BLaER1 (cell line): Measurements from ENCODE around the gene NFATC1.
"Not testable (repeated sequence)": the region's sequence is repeated elsewhere in the genome, so short reads cannot be mapped to it uniquely, and the experiment has no call there.

Source experiments
- H3K27ac ChIP-seq: shearing (Covaris generic); formaldehyde crosslinking; 2 replicates; pipeline ENCODE4 v1.8.1; 2022
- H3K27me3 ChIP-seq: shearing (Covaris generic); formaldehyde crosslinking; 2 replicates; pipeline ENCODE4 v1.8.1; 2022
- H3K36me3 ChIP-seq: shearing (Covaris generic); formaldehyde crosslinking; 2 replicates; pipeline ENCODE4 v1.8.1; 2022
- H3K4me1 ChIP-seq: shearing (Covaris generic); formaldehyde crosslinking; 2 replicates; pipeline ENCODE4 v1.8.1; 2022
- H3K4me2 ChIP-seq: shearing (Covaris generic); formaldehyde crosslinking; 2 replicates; pipeline ENCODE4 v1.8.1; 2022
- H3K4me3 ChIP-seq: shearing (Covaris generic); formaldehyde crosslinking; 2 replicates; pipeline ENCODE4 v1.8.1; 2022
- H3K9ac ChIP-seq: shearing (Covaris generic); formaldehyde crosslinking; 2 replicates; pipeline ENCODE4 v1.8.1; 2022
- H3K9me3 ChIP-seq: shearing (Covaris generic); formaldehyde crosslinking; 2 replicates; pipeline ENCODE4 v1.8.1; 2022
- H4K20me1 ChIP-seq: shearing (Covaris generic); formaldehyde crosslinking; 2 replicates; pipeline ENCODE4 v1.8.1; 2022
- Cebpa-rat ChIP-seq: shearing (Covaris generic); IDR thresholded peaks from 2 replicates; pipeline ENCODE4 v1.8.1; 2022

NFATC1 gene

GRCh38 chr18:79495591-79496071 lies 99.9 kb downstream of the NFATC1 start:
- Histone ChIP-seq H3K4me3 (peak overlapping the region; percentile 58), H3K36me3 (peaks cover 37% of the 10 kb centered on the region), H3K4me2 (peak overlapping the region; percentile 90), H3K27me3 (no peaks in the 10 kb centered on the region), H3K9ac (peak overlapping the region; percentile 74), H4K20me1 (no peaks in the 10 kb centered on the region), H3K27ac (peak overlapping the region; percentile 87), H3K9me3 (peaks cover 27% of the 10 kb centered on the region), H3K4me1 (peaks cover 75% of the 10 kb centered on the region)
- no peak for TF ChIP-seq Cebpa-rat

DNA sequence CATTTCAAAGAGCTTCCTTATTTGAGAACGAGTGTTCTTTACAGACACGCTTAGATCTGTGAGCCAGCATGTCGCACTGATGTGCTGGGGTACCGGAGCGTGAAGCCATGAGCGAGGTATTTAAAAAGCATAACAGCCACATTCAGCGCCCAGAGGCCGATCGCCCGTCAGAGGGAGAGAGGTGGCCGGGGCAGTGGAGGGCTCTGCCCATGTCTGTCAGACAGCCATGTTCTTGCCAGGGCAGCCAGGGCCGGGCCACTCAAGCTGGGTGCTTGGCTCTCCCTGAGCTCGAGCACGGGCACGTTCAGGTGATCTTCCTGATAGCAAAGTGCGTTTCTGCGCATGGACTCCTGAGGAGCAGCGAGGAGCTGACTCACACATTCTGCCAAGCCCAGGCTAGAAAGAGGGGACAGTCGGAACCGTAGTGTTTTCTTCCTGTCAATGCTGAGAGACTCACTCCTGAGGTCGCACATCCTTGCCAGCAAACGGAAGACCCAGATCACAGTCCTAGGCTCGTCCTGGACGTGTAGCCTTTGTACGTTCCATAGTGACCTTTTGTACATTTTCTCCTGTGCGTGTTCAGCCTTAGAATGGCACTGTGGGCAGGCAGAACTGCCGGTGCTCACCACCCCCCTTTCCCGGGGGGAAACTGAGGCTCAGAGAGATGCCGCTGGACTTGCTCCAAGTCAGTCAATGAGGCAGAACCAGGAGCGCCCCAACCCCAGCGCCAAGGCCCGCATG lies 100.7 kb downstream of the NFATC1 start:
- peaks cover 67% of the 10 kb centered on the region for H3K4me1 ChIP-seq
- H3K9me3 ChIP-seq, result peaks cover 27% of the 10 kb centered on the region
- H3K9ac ChIP-seq, result peak overlapping the region; percentile 74
- H4K20me1 ChIP-seq, result no peaks in the 10 kb centered on the region
- H3K27ac ChIP-seq, result peak overlapping the region; percentile 87
- TF ChIP-seq Cebpa-rat, result no peak
- H3K36me3 ChIP-seq, result peaks cover 34% of the 10 kb centered on the region
- peak overlapping the region; percentile 90 for H3K4me2 ChIP-seq
- peak overlapping the region; percentile 58 for H3K4me3 ChIP-seq
- no peaks in the 10 kb centered on the region for H3K27me3 ChIP-seq

DNA sequence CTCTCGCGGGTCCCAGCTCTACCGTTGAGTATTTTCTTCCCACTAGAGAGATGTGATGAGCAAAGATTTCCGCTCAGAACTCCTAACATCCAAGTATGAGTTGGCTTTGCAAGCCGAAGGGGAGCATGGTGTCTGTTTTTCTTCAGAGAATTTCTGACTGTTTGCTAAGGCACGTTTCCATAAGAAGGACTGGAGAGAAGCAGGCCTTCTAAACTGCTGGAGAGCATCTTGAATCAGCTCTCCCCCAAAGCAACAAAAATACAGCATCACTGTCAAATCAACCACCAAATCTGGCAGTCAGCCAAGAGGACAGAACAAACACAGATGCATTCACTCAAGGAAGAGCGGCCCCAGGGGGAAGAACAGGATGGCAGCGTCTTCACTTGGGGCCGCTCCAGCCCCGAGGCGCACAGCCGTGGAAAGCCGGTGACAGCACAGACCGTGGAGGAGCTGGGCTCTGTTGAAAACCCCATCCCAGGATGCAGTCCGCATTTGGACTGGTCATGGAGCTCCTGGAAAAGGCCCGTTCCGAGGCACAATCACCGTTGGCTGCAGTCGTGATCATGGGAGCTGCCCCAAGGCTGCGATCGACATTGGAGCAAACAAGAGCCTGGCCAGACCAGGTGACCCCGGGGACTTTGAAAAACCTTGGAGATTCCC lies 101.4 kb downstream of the NFATC1 start:
- Histone ChIP-seq H3K9me3 (peaks cover 27% of the 10 kb centered on the region), H3K4me3 (peak overlapping the region; percentile 58), H3K4me1 (peaks cover 60% of the 10 kb centered on the region), H4K20me1 (no peaks in the 10 kb centered on the region), H3K27me3 (no peaks in the 10 kb centered on the region), H3K27ac (peak overlapping the region; percentile 87), H3K9ac (peak overlapping the region; percentile 74), H3K36me3 (peaks cover 27% of the 10 kb centered on the region), H3K4me2 (peak overlapping the region; percentile 90)
- TF ChIP-seq Cebpa-rat, result no peak

DNA sequence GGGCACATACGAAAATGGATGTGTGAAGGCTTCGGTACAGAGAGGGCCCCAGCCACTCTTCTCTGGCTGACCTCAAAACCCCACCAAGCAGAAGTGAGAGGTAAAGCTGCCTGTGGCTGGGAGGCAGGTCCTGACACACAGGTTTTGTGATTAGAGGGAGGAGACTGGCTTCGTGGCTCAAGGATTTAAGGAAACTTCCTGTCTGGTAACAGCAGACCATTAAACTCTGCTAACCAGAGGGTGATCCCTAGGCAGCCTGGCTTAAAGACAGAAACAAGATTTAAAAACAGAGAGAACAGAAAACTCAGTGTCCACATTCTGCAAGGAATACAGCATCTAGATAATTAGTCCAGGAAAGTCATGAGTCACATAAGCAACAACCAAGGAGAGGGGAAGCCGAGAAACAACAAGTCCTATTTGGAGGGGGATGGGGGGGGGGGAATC lies 101.9 kb downstream of the NFATC1 start:
- Histone ChIP-seq H3K4me2 (peak overlapping the region; percentile 90), H4K20me1 (no peaks in the 10 kb centered on the region), H3K36me3 (peaks cover 23% of the 10 kb centered on the region), H3K27me3 (no peaks in the 10 kb centered on the region), H3K27ac (peak overlapping the region; percentile 87), H3K4me3 (peak overlapping the region; percentile 58), H3K9me3 (peaks cover 27% of the 10 kb centered on the region), H3K9ac (peak overlapping the region; percentile 63; the same call in 1 of the 2 replicates), H3K4me1 (peaks cover 58% of the 10 kb centered on the region)
- no peak for TF ChIP-seq Cebpa-rat

- H3K36me3 ChIP-seq, result peaks cover 15% of the 10 kb centered on the region
- H3K4me2 ChIP-seq, result no peak overlapping the region
- no peak overlapping the region for H3K9ac ChIP-seq
- no peak for TF ChIP-seq Cebpa-rat
- no peaks in the 10 kb centered on the region for H3K27me3 ChIP-seq
- peaks cover 23% of the 10 kb centered on the region for H3K9me3 ChIP-seq
- H3K4me1 ChIP-seq, result peaks cover 58% of the 10 kb centered on the region
- no peak overlapping the region for H3K4me3 ChIP-seq
- H3K27ac ChIP-seq, result no peak overlapping the region
- H4K20me1 ChIP-seq, result peaks cover 3% of the 10 kb centered on the region; the same call in 1 of the 2 replicates
Measured at GRCh38 chr18:79498662-79499061, 102.9 kb downstream of the NFATC1 start.

- Histone ChIP-seq H3K27ac (no peak overlapping the region), H3K4me2 (no peak overlapping the region), H3K4me1 (peaks cover 53% of the 10 kb centered on the region), H3K9ac (no peak overlapping the region), H3K9me3 (peaks cover 23% of the 10 kb centered on the region), H3K27me3 (no peaks in the 10 kb centered on the region), H3K4me3 (no peak overlapping the region), H3K36me3 (peaks cover 10% of the 10 kb centered on the region), H4K20me1 (peaks cover 20% of the 10 kb centered on the region)
- no peak for TF ChIP-seq Cebpa-rat
Measured at GRCh38 chr18:79501006-79501405, 105.3 kb downstream of the NFATC1 start.

- Histone ChIP-seq H3K27ac (no peak overlapping the region), H3K27me3 (no peaks in the 10 kb centered on the region), H3K4me3 (no peak overlapping the region), H3K4me2 (no peak overlapping the region), H3K9me3 (peaks cover 23% of the 10 kb centered on the region), H3K4me1 (peaks cover 54% of the 10 kb centered on the region), H3K9ac (no peak overlapping the region), H4K20me1 (peaks cover 36% of the 10 kb centered on the region), H3K36me3 (peaks cover 10% of the 10 kb centered on the region)
- TF ChIP-seq Cebpa-rat, result no peak
Measured at GRCh38 chr18:79502782-79503181, 107.1 kb downstream of the NFATC1 start.

DNA sequence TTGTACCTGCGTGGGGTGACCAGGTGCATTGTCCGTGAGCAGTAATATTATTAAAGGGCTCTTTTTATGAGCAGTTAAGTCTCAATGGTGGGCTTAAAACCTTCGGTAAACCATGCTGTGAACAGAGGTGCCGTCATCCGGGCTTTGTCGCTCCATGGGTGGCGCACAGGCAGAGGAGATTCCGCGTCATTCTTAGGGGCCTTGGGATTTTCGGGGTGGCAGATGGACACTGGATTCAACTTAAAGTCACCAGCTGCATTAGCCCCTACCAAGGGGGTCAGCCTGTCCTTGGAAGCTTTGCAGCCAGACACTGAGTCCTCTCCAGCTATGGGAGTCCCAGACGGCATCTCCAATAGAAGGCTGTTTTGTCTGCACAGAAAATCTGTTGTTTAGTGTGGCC lies 107.7 kb downstream of the NFATC1 start:
- TF ChIP-seq Cebpa-rat, result no peak
- peaks cover 42% of the 10 kb centered on the region for H4K20me1 ChIP-seq
- H3K4me2 ChIP-seq, result no peak overlapping the region
- peaks cover 22% of the 10 kb centered on the region for H3K9me3 ChIP-seq
- H3K27ac ChIP-seq, result no peak overlapping the region
- H3K36me3 ChIP-seq, result peaks cover 10% of the 10 kb centered on the region
- H3K9ac ChIP-seq, result no peak overlapping the region
- H3K4me1 ChIP-seq, result peaks cover 54% of the 10 kb centered on the region
- H3K27me3 ChIP-seq, result no peaks in the 10 kb centered on the region
- H3K4me3 ChIP-seq, result no peak overlapping the region

DNA sequence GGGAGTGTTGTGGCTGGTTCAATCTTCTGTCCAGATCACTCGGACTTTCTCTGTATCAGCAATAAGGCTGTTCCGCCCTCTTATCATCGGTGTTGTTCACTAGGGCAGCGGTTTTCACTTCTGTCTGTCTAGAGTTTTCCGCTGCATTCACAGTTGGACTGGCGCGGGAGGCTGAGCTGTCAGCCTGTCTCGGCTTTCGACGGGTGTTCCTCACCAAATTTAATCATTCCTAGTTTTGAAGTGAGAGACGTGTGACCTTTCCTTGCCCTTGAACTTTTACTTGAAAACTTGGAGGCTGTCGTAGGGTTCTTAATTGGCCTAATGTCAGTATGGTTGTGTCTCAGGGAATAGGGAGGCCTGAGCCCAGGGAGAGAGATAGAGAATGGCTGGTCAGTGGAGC lies 108.3 kb downstream of the NFATC1 start:
- H3K4me1 ChIP-seq, result peaks cover 55% of the 10 kb centered on the region
- no peak overlapping the region for H3K9ac ChIP-seq
- no peak overlapping the region for H3K27ac ChIP-seq
- H3K27me3 ChIP-seq, result no peaks in the 10 kb centered on the region
- no peak for TF ChIP-seq Cebpa-rat
- no peak overlapping the region for H3K4me3 ChIP-seq
- H4K20me1 ChIP-seq, result peaks cover 46% of the 10 kb centered on the region
- peak overlapping the region; percentile 26; the same call in 1 of the 2 replicates for H3K4me2 ChIP-seq
- H3K36me3 ChIP-seq, result peaks cover 4% of the 10 kb centered on the region
- H3K9me3 ChIP-seq, result peaks cover 15% of the 10 kb centered on the region

GRCh38 chr18:79504495-79504894 lies 108.8 kb downstream of the NFATC1 start:
- peak overlapping the region; percentile 26; the same call in 1 of the 2 replicates for H3K4me2 ChIP-seq
- H3K4me3 ChIP-seq, result not testable (repeated sequence)

GRCh38 chr18:79505465-79505864 lies 109.7 kb downstream of the NFATC1 start:
- peaks cover 14% of the 10 kb centered on the region for H3K36me3 ChIP-seq
- H3K27me3 ChIP-seq, H3K9me3 ChIP-seq, H3K9ac ChIP-seq, H3K4me3 ChIP-seq: not testable (repeated sequence)
- H3K4me1 ChIP-seq, result peaks cover 69% of the 10 kb centered on the region
- H4K20me1 ChIP-seq, result peaks cover 52% of the 10 kb centered on the region
- peak overlapping the region; percentile 85; the same call in 1 of the 2 replicates for H3K27ac ChIP-seq
- peak overlapping the region; percentile 92 for H3K4me2 ChIP-seq

More at GRCh38 chr18:79504495-79504894, 108.8 kb downstream of the NFATC1 start:
- H4K20me1 ChIP-seq, result peaks cover 51% of the 10 kb centered on the region
- H3K9ac ChIP-seq, H3K27ac ChIP-seq, H3K27me3 ChIP-seq, H3K36me3 ChIP-seq: not testable (repeated sequence)
- peaks cover 11% of the 10 kb centered on the region; the same call in 1 of the 2 replicates for H3K9me3 ChIP-seq
- peaks cover 60% of the 10 kb centered on the region for H3K4me1 ChIP-seq
